Smooth muscle cell of the brain vasculature (primary cell): ENCODE measurements around the gene NDEL1.

Experiments used
- DNase-seq: peaks from one replicate; pipeline ENCODE4 v3.0.0-alpha.2; 2012; ENCODE audit warnings: low read depth, low spot score

Gene NDEL1

GRCh38 chr17:8502126-8502525 is 66.4 kb downstream of the NDEL1 start:
- DNase-seq = no peak

GRCh38 chr17:8503368-8503767 is 67.7 kb downstream of the NDEL1 start:
- DNase-seq = no peak

GRCh38 chr17:8503807-8504206 is 68.1 kb downstream of the NDEL1 start:
- DNase-seq = no peak

GRCh38 chr17:8504460-8505207 is 69.0 kb downstream of the NDEL1 start:
- no peak for DNase-seq

- no peak for DNase-seq
These were observed 70.5 kb downstream of the NDEL1 start for GRCh38 chr17:8506145-8506544.

GRCh38 chr17:8514801-8515200 is 79.1 kb downstream of the NDEL1 start:
- DNase-seq = no peak
